8988T (cell line): ENCODE data around the gene HARS1.
"Not testable (repeated sequence)": the region's sequence is repeated elsewhere in the genome, so short reads cannot be mapped to it uniquely, and the experiment has no call there.

Experiments
- DNase-seq: peaks from one replicate; pipeline ENCODE4 v3.0.0; 2011

HARS1 gene

GRCh38 chr5:140674211-140674610 is 17.0 kb downstream of the HARS1 start:
- DNase-seq = peak; percentile 49

DNA sequence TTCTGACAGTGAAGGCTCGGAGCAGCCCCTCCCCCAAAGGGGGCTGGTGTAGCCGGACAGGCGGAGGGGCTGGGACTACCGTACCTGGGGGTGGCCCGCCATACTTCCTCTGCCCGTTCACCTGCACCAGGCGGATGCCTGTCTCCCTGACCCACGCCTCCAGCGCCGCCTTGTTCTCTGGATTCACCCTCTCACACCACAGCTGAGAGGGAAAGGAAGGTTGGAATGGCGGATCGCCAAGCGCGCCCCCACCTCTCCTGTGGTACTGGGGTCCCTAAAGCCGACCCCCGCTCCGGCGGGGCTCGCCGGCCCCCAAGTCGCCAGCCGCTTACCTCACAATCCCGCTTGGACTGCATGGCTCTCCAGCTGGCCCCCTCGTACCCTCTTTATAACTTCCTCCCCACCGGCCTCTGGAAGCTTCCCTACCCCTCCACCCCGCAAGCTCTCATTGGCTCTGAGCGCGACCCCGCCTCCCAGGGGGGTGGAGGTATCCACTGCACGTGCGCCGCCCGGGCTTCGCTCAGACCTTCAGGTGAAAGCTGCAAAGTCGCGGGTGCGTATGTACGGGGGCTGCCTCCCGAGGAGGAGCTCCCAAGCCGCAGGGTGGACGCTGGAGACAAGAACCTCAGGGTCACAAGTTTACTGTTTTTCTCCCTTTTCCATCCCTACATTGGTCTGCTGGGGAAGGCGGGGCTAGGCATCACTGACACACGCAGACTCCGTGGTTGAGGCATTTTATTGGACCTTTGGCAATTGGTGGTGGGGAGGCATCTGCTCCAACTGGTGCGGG is 17.8 kb downstream of the HARS1 start, which contains the start of gene DND1:
TSS of gene DND1 (minus strand) at position 390 of the 790 bp plus-strand sequence. CDS start at position 356, 34 bp downstream.
- DNase-seq = no peak

GRCh38 chr5:140672455-140673186 is 18.5 kb downstream of the HARS1 start:
- DNase-seq = no peak

DNA sequence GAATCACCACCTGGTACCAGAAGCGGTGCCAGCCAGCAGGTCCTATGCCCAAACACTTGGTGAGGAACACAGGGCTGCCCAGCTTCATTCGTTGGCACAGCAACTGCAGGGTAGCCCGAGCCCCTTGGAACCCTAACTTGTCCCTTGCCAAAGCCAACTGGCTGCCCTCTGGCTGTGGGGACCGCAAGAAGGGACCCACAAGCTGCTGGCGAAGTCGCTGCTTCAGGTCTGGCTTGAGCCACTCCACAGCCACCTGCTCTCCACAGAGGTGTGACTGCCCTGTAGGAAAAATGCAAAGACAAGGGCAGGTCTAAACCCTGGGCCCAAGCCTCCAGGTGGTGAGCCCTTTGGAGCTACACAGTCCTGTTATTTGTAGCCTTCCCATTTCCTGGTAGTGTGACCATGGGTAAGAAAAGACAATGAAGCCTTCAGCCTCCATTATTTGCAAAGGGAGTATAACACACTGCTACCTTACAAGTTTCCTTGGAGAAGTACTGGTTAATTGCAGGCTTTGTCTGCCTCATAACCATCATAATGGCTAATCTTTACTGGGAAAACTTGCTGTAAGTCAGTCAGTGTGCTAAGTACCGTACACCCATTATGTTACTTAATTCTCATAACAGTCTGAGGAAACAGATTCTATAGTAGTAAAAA is 19.6 kb downstream of the HARS1 start:
- no peak for DNase-seq

GRCh38 chr5:140671035-140671434 is 20.1 kb downstream of the HARS1 start:
- DNase-seq = not testable (repeated sequence)

GRCh38 chr5:140664359-140665119 is 26.6 kb downstream of the HARS1 start, which contains the start of gene WDR55:
WDR55 (plus strand) TSS chr5:140664904; CDS start chr5:140664913, 9 bp downstream.
- DNase-seq = peak; percentile 87

DNA sequence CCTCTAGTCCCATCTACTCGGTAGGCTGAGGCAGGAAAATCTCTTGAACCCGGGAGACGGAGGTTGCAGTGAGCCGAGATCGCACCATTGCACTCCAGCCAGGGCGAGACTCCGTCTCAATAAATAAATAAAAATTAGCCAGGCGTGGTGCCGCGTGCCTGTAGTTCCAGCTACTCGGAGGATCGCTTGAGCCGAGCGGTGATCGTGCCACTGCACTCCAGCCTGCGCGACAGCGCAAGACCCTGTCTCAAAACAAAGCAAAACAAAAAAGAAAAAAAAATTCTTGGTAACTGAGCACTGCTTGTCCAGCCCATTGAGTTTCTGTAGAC is 27.2 kb downstream of the HARS1 start:
- DNase-seq = no peak

GRCh38 chr5:140660371-140660770 is 30.8 kb downstream of the HARS1 start:
- DNase-seq = not testable (repeated sequence)

DNA sequence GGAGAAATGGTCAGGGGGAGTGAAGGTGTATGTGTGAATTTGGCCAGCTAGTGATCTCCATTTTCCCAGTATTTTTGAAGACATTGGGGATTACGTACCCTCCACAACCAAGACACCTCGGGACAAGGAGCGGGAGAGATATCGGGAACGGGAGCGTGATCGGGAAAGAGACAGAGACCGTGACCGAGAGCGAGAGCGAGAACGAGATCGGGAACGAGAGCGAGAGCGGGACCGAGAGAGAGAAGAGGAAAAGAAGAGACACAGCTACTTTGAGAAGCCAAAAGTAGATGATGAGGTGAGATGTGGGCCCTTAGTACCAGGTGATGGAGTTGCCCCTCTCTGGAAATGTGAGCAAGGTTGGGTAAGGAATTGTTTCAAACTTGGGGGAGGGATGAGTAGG is 32.3 kb downstream of the HARS1 start:
- DNase-seq = no peak

DNA sequence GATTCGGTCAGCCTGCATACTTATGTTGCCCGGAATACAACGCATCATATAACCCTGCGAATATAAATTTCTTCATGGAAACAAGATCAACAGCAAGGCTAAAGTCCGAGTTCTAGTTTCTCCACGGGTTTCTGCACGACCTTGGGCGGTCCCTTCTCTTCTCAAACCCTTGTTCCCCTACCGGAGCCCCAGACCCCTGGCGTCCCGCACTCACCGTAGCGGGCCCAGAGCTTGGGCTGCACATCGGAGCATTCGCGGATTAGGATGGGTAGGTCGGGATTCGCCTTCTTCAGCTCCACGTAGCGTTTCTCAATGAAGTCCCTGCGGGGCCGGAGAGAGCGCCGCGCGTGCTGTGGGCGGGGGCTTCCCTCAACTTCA is 44.1 kb downstream of the HARS1 start:
- DNase-seq = no peak

DNA sequence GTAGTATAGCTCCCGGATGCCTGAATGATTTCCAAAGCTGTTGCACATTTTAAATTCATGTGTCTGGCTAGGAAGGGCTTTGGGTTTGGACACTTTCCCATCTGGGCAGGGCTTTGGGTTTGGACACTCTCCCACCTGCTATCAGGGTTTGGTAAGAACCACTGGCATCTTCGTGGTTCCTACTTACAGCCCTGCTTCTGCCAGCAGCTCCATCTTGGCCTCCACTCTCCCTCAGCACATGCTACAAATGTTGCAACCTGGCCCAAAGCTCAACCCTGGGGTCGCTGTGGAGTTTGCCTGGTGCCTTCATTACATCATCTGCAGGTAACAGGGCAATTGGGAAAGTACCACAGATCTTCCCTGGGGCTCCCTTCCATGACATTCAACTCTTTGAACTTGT is 48.5 kb downstream of the HARS1 start:
- DNase-seq = no peak

DNA sequence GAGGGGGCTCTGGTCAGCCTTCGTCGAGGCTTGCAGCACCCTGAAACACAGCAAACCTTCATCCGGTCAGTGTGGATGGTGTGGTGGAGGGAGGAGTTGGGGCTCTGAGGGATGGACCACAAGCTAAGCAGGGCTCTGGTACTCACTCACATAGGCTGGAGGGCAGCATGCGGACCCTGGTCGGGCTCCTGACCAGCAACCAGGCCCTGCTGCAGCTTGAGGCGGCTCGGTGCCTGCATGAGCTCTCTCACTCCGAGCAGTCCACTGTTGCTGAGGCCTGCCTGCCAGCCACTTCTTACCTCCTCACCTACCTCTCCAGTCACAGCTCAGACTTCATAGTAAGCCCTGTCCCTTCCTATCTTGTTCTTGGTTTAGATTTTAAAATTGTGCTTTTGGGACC is 49.5 kb downstream of the HARS1 start:
- no peak for DNase-seq

GRCh38 chr5:140639148-140639981 is 51.8 kb downstream of the HARS1 start, which contains the start of gene TMCO6:
TMCO6 (plus strand) TSS chr5:140639451; CDS start chr5:140639528, 77 bp downstream.
- peak; percentile 94 for DNase-seq

- DNase-seq = not testable (repeated sequence)
These were observed 52.3 kb downstream of the HARS1 start for GRCh38 chr5:140638898-140639147.

DNA sequence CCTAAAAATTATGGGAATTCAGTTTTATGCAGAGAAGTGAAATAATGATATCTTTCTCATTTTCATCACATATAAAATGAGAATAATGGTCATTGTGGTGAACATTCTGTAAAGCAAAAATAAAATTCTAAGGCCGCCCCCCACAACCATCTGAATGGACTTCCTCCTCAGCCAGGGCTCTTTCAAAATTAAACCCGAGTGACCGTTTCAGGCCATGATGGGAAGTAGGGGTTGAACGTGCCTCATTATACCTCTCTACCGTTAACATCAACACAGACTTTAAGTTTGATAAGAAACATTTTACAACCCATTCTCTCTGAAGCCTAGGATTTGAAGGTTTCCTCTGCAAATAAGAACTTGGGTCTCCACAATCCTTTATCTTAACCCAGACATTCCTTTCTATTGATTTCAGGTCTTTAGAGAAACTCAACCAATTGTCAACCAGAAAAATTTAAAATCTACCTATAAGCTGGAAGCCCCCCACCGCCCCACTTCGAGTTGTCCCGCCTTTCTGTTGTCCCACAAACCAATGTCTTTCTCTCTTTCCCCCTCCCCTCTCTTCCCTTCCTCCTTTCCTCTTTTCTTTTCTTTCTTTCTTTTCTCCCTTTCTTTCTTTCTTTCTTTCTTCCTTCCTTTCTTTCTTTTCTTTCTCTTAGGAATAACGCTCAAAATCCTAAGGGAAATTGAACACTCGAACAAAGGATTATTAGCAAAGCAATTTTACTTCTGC is 53.6 kb downstream of the HARS1 start:
- DNase-seq = no peak

- no peak for DNase-seq
These were observed 55.6 kb downstream of the HARS1 start for GRCh38 chr5:140635291-140636257.

DNA sequence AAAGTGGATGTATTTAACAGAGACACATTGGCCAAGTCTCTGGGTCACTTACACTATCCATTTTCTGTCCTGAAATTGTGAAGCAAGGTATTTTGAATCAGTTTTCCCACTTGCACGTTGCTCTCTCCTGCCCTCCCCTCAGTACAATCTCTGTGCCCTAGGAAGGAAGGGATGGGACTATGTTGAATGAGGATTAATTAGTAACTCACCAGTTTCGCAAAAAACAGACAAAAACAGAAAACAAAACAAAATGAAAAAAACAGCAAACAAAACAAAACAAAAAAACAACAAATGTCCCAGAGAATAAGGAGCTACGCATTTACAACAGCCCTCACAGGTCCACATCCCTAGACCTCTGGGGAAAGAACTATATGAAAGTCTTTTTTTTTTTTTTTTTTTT is 57.1 kb downstream of the HARS1 start:
- no peak for DNase-seq

DNA sequence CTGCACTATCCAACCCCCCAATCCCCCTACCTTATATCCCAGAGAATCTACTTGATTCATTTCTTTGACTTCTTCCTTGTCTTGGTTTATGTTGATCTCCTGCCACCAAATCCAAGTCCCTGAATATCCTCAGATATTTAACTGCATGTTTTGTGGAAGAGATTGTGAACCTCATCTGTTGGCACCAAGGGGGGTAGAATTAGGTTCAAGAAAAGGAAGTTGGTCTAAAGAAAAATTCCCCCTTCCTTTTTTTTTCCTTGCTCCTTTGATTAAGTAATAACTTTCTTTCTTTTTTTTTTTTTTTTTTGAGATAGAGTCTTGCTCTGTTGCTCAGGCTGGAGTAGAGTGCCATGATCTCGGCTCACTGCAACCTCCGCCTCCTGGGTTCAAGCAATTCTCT is 57.7 kb downstream of the HARS1 start:
- DNase-seq = no peak

- no peak for DNase-seq
These were observed 58.1 kb downstream of the HARS1 start, which contains the start of gene CD14 for GRCh38 chr5:140633021-140633471. CD14 (minus strand) TSS chr5:140633175; CDS start chr5:140633071, 104 bp downstream.
